ENCODE results near the gene GPX1.

GPX1 gene

GRCh38 chr3:49316696-49317457, 41.3 kb downstream of the GPX1 start:
- FAIRE-seq (no peak), DNase-seq (ENCODE audit: insufficient read length, low spot score) (no peak)

GRCh38 chr3:49313896-49314688, 44.1 kb downstream of the GPX1 start:
- DNase-seq (ENCODE audit: insufficient read length, low spot score) (no peak), FAIRE-seq (no peak)

GRCh38 chr3:49311283-49311682, 46.9 kb downstream of the GPX1 start:
- DNase-seq (ENCODE audit: insufficient read length, low spot score) = no peak
- FAIRE-seq = no peak

- FAIRE-seq (no peak), DNase-seq (ENCODE audit: insufficient read length, low spot score) (no peak)
Observed at GRCh38 chr3:49310677-49311076, 47.5 kb downstream of the GPX1 start.
